Measurements from ENCODE around the gene TNPO1.

Gene TNPO1

DNA sequence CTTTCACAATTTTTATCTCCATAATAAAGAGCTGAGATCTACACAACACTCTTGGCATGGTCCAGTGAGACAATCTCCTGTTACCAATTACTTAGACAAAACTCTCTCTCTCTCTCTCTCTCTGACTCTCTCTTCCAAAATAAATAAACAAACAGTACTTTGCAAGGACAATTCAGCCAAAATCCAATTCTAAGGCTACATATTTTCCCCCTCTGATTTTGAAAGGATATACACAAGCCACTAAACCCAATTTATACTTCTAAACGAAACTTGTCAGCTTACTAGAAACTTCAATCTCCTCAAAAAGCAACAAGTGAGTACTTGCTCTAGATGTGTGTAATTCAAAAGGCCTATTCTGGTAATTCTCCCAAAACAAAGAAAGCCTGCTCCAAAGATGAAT is 26.3 kb upstream of the TNPO1 start:
- TF ChIP-seq, protein P1, sequence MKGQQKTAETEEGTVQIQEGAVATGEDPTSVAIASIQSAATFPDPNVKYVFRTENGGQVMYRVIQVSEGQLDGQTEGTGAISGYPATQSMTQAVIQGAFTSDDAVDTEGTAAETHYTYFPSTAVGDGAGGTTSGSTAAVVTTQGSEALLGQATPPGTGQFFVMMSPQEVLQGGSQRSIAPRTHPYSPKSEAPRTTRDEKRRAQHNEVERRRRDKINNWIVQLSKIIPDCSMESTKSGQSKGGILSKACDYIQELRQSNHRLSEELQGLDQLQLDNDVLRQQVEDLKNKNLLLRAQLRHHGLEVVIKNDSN (IDR thresholded peaks at IDR 0.05) = no peak
- TF ChIP-seq CEBPB (IDR thresholded peaks at IDR 0.05) (no peak), REST (IDR thresholded peaks at IDR 0.05; ENCODE audit: low read depth) (no peak), RAD21 (IDR thresholded peaks at IDR 0.05; ENCODE audit: low read depth) (no peak), YY1 (IDR thresholded peaks at IDR 0.05; ENCODE audit: low read depth) (no peak), CREB1 (IDR thresholded peaks at IDR 0.05; ENCODE audit: low read depth) (no peak), EGR1 (IDR thresholded peaks at IDR 0.05) (no peak), NFIC (IDR thresholded peaks at IDR 0.05) (no peak), FOXM1 (IDR thresholded peaks at IDR 0.05; ENCODE audit: borderline replicate concordance, low read depth) (no peak), TAF1 (IDR thresholded peaks at IDR 0.05; ENCODE audit: low read depth) (no peak), TEAD4 (IDR thresholded peaks at IDR 0.05) (no peak), TCF12 (IDR thresholded peaks at IDR 0.05; ENCODE audit: low read depth) (no peak), EP300 (IDR thresholded peaks at IDR 0.05; ENCODE audit: borderline replicate concordance) (no peak), ZBTB7A (IDR thresholded peaks at IDR 0.05; ENCODE audit: low read depth) (no peak)
- TF ChIP-seq, protein P2, sequence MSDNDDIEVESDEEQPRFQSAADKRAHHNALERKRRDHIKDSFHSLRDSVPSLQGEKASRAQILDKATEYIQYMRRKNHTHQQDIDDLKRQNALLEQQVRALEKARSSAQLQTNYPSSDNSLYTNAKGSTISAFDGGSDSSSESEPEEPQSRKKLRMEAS (IDR thresholded peaks at IDR 0.05) = no peak

DNA sequence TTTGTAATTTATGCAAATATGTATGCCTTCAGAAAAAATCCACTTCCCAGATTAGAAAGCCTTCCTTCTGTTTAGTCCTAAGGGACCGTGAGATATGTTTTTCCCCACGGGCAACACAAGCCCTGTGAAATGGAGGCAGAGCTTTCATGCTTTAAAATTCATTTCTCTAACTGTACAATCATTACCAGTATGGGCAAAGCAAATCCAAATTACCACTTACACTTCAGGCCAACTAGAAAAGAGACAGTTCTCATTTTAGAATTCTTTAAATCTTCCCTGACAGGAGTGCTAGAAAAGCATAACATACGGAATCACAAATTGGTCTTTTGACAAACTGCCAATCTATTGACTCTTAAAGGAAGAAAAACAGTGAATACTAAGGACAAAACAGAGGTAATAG is 20.5 kb upstream of the TNPO1 start:
- TF ChIP-seq TCF12 (IDR thresholded peaks at IDR 0.05; ENCODE audit: low read depth) (no peak), NFIC (IDR thresholded peaks at IDR 0.05) (no peak), CREB1 (IDR thresholded peaks at IDR 0.05; ENCODE audit: low read depth) (no peak), YY1 (IDR thresholded peaks at IDR 0.05; ENCODE audit: low read depth) (no peak), FOXM1 (IDR thresholded peaks at IDR 0.05; ENCODE audit: borderline replicate concordance, low read depth) (no peak), EGR1 (IDR thresholded peaks at IDR 0.05) (no peak), REST (IDR thresholded peaks at IDR 0.05; ENCODE audit: low read depth) (no peak), CEBPB (IDR thresholded peaks at IDR 0.05) (no peak), TAF1 (IDR thresholded peaks at IDR 0.05; ENCODE audit: low read depth) (no peak), EP300 (IDR thresholded peaks at IDR 0.05; ENCODE audit: borderline replicate concordance) (no peak), TEAD4 (IDR thresholded peaks at IDR 0.05) (no peak), RAD21 (IDR thresholded peaks at IDR 0.05; ENCODE audit: low read depth) (no peak), ZBTB7A (IDR thresholded peaks at IDR 0.05; ENCODE audit: low read depth) (no peak)
- TF ChIP-seq, protein P1 (IDR thresholded peaks at IDR 0.05) = no peak
- TF ChIP-seq, protein P2 (IDR thresholded peaks at IDR 0.05) = no peak

DNA sequence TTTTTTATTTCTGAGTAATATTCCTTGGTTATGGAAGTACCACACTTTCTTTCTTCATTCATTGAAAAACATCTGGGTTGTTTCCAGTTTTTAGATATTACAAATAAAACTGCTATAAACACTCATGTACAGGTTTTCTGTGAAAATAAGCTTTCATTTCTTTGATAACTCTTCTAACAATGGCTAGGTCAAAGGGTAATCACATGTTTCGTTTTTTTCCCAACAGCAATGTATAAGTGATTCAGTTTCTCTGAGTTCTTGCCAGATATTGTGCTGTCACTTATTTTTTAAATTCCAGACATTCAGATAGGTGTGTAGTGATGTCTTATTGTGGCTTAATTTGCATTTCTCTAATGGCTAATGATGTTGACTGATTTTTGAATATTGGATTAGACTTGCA is 16.7 kb upstream of the TNPO1 start:
- TF ChIP-seq ZBTB7A (IDR thresholded peaks at IDR 0.05; ENCODE audit: low read depth) = no peak

GRCh38 chr5:72811849-72812248 is 4.6 kb upstream of the TNPO1 start:
- no peak for TF ChIP-seq NFIC (IDR thresholded peaks at IDR 0.05)
- no peak for TF ChIP-seq EGR1 (IDR thresholded peaks at IDR 0.05)

DNA sequence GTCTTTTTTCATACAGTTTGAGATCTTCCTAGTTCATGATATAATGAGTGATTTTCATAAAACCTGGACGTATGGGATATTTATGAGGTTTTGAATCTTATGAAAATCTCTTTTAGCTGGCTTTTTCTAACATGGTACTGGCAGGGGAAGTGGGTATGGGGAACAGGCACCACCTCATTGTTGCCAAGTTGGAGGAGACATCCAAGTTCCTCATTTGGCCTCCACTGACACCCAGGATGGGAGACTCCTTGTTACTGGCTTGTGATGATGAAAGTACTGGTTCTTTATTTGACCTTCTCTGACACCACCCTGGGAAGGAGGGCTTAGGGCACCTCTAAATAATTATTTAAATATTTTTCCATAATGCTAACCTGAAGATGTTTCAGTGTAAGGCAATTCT is 4.0 kb upstream of the TNPO1 start:
- no peak for TF ChIP-seq REST (IDR thresholded peaks at IDR 0.05; ENCODE audit: low read depth)
- TF ChIP-seq FOXM1 (IDR thresholded peaks at IDR 0.05; ENCODE audit: borderline replicate concordance, low read depth) = no peak
- no peak for TF ChIP-seq TCF12 (IDR thresholded peaks at IDR 0.05; ENCODE audit: low read depth)
- TF ChIP-seq ZBTB7A (IDR thresholded peaks at IDR 0.05; ENCODE audit: low read depth) = no peak
- no peak for TF ChIP-seq NFIC (IDR thresholded peaks at IDR 0.05)
- no peak for TF ChIP-seq TAF1 (IDR thresholded peaks at IDR 0.05; ENCODE audit: low read depth)
- TF ChIP-seq CEBPB (IDR thresholded peaks at IDR 0.05) = no peak
- no peak for TF ChIP-seq CREB1 (IDR thresholded peaks at IDR 0.05; ENCODE audit: low read depth)
- TF ChIP-seq TEAD4 (IDR thresholded peaks at IDR 0.05) = no peak
- TF ChIP-seq EGR1 (IDR thresholded peaks at IDR 0.05) = no peak
- no peak for TF ChIP-seq EP300 (IDR thresholded peaks at IDR 0.05; ENCODE audit: borderline replicate concordance)
- TF ChIP-seq, protein P1 (IDR thresholded peaks at IDR 0.05) = no peak
- TF ChIP-seq, protein P2 (IDR thresholded peaks at IDR 0.05) = no peak
- no peak for TF ChIP-seq YY1 (IDR thresholded peaks at IDR 0.05; ENCODE audit: low read depth)
- TF ChIP-seq RAD21 (IDR thresholded peaks at IDR 0.05; ENCODE audit: low read depth) = no peak

Data from Ishikawa (cell line).